ENCODE results near the gene CCDC92B.

GRCh38 chr17:2693561-2694380 lies 55.7 kb downstream of the CCDC92B start:
- TF ChIP-seq, protein P1, sequence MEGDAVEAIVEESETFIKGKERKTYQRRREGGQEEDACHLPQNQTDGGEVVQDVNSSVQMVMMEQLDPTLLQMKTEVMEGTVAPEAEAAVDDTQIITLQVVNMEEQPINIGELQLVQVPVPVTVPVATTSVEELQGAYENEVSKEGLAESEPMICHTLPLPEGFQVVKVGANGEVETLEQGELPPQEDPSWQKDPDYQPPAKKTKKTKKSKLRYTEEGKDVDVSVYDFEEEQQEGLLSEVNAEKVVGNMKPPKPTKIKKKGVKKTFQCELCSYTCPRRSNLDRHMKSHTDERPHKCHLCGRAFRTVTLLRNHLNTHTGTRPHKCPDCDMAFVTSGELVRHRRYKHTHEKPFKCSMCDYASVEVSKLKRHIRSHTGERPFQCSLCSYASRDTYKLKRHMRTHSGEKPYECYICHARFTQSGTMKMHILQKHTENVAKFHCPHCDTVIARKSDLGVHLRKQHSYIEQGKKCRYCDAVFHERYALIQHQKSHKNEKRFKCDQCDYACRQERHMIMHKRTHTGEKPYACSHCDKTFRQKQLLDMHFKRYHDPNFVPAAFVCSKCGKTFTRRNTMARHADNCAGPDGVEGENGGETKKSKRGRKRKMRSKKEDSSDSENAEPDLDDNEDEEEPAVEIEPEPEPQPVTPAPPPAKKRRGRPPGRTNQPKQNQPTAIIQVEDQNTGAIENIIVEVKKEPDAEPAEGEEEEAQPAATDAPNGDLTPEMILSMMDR (IDR thresholded peaks at IDR 0.05) = no peak
- TF ChIP-seq ZFX (IDR thresholded peaks at IDR 0.05; ENCODE audit: borderline replicate concordance) = no peak

All from 22Rv1 (cell line).